Embryonic facial prominence (tissue), 1 donor: ENCODE measurements around the gene TGM1.

ENCODE experiments used
- DNase-seq: peaks from one replicate; pipeline ENCODE4 v3.0.0-alpha.2; 2016; ENCODE audit errors: extremely low spot score

The TGM1 gene

DNA sequence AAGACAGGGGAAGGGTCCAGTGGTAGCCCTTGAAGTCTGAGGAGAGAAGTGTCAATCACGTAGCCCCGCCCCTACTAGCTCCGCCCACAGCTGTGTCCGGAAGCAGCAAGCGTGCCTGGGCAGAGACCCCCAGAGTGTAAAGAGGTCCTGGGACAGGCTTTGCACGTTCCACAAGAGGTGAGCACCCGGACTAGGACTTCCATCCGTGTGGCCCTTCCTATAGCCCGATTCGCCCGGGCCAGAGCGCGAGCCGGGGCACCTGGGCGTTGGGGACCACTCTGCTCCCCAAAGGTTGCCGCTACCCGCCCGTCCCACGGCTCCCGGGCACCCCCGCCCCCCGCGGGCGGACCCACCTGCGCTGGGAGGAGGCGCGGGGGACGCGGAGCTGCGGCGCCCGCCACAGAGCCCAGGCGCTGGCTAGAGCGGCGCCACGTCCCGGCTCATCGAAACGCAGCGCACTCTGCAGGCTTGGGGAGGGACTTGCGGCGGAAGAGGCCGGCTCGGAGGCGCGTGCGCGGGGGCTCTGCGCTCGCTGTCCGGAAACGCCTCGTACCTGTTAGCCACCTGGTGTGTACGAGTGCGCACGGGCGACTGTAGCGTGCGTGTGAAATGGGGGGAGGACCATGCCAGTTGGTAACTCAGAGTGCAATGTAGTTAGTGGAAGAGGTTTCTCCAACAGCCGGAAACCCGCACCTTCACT lies 8.3 kb upstream of the TGM1 start, which contains the start of gene RABGGTA:
RABGGTA (minus strand) TSS at position 464 of the 700 bp plus-strand sequence. CDS start 482 bp downstream, outside the sequence.
- peak; percentile 84 for DNase-seq

GRCh38 chr14:24270537-24271133 lies 7.7 kb upstream of the TGM1 start:
- DNase-seq = no peak

GRCh38 chr14:24269910-24270536 lies 7.0 kb upstream of the TGM1 start:
- DNase-seq = no peak

DNA sequence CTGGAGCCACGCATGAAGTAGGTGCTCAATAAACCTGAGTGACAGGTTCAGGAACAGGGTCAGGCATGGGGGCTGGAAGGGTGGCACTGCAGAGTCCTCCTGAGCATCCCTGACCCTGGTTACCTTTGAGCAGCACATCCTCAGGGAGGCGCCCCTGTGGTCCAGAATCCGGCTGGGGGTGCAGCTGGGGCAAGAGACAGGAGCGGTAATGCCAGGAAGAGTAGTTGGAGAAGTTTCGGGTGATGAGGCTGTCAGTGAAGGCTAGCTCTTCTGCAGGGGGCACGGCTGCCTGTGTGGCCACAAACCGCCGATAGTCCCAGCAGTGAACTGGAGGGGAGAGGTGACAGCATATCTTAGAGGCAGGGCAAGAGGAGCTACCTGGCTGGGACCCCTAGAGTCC lies 6.4 kb upstream of the TGM1 start:
- DNase-seq = no peak

DNA sequence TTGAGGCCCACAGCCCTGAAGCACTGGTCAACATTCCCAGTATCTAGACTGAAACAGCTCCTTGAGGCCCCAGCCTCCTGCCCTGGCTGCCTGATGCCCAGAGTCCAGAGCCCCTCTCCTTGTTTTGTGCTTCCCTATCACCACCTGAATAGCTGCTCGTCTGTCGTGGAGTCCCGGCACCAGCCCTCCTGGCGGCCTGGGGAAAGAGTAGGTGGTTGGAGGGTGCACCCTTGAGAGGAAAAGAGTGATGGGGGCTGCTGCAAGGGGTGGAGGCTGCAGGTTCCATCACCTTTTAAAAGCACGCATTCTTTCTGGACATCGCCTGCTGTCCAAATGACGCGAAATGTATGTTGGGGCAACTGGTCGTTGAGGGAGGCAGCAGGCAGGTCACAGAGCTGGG lies 5.2 kb upstream of the TGM1 start:
- no peak for DNase-seq

GRCh38 chr14:24267516-24267915 lies 4.5 kb upstream of the TGM1 start:
- DNase-seq = no peak

DNA sequence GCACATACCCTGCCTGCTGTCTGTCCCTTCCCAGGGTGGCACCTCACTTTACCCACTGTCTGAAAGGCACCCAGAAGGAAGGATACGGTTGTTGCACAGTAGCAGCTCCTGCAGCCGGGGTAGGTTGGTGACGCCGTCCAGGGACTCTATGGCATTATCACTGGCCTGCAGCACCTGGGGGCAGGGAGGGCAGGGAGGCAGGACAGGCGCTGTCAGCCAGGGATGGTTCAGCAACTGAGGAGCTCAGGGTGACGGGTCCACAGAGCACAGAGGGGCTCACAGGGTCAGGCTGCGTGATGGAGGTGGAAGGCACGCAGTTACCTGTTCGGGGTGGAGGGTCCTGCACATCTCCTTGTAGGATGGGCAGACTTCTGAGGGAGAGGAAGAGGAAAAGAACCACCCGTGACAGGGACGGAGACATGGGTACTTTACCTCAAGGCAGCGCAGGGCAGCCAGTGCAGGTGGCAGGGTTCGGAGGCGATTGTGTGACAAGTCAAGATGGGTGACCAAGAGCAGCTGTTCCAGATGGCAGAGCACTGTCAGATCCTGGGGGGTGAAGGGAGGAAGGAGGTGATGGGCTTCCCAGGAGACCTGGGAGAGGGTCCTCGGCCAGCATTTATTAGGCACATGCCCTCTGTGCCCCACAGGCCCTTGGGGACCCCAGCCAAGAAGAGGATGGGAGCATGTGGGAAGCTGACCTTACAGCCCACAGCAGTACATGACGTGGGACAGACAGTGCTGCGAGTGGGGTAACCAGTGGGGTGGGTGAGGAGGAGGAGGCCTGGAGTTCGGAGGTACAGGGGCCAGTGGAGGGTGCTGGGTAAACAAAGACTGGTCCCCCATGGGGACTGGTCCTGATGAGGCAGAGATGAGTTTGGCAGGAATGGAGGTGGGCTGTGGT lies 3.6 kb upstream of the TGM1 start:
- no peak for DNase-seq

- no peak for DNase-seq
Observed at GRCh38 chr14:24264298-24264697, 1.3 kb upstream of the TGM1 start.

GRCh38 chr14:24263848-24264247 lies 871 bp upstream of the TGM1 start:
- DNase-seq = no peak

- DNase-seq = no peak
Observed at GRCh38 chr14:24261969-24262327, 1.0 kb downstream of the TGM1 start.

DNA sequence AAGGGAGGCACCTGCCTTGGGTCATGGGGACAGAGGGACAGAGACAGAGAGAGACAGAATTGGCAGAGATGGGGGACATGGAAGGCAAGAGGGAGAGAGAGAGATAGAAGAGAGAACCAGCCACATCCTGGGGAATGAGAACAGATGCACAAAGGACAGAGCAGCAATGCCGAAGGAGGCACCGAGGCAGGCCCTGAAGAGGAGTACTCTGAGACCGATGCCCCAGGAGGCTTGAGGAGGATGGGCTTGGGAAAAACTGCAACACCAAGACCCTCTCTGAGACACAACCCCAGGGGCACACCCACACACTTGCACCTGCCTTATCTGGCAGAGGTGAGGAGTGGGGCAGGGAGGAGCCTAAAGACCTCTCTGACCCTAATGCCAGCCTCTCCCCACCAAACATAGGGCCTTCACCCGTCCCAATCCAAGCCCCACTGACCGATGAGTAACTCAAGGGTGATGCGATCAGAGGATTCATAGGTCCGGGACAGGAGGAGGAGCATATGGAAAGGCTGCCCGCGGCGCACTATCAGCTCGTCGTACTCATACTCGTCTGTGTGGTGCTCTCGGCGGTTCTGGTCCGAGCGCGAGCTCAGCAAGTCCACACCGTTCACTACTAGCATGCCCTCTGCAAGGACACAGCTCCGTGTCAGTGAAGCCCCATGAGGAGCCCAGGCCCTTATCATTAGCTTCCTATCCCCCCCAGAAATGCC lies 1.6 kb downstream of the TGM1 start:
- no peak for DNase-seq

DNA sequence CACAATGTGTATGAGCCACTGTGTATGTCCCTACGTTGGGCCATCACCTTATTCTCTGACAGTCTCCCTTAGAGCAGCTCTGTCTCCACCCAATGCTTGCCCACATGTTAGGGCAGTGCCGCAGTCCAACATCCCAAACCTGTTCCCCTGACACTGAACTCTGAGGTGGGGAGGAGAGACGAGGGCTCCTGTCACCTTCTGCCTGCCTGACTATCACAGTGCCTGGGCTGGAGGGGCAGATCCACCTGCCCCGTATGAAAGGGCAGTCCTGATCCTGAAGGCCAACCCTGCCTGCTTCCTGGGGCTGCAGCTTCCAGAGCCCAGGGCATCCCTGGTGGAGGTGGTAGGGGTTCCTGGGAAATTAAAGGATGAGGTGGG lies 2.2 kb downstream of the TGM1 start:
- no peak for DNase-seq

DNA sequence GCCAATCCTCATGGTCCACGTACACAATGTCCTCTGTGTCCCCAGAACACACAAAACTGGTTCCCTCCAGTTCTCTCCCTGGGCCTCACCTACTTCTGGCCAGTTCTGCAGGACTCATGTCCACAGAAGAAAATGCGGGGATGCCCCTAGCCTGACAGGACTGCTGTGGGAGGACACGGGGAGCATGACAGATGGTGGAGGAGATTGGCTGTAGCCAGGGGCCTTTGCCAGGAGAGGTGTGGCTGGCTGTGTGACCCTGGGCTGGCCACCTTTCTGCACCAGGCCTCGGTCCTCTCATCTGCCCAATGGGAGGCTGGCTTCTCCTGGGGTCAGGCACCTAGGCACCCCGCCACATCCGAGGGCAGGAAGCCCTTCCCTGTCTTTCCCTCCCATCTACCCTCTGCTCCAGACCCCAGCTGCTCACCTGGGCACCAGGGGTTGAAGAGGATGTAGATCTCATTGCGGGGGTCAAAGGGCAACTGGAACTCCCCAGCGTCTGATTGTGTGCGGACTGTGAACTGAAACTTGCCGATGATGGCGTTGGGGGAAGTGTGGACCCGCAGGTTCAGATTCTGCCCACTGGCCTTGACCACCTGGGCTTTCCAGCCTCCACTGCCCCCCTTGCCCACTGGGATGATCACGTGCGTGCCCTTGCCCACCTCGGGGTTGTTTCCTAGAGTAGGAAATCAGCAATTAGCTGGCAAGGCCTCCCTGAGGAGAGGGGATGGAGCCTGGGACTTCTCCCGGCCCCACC lies 2.8 kb downstream of the TGM1 start:
- no peak for DNase-seq

DNA sequence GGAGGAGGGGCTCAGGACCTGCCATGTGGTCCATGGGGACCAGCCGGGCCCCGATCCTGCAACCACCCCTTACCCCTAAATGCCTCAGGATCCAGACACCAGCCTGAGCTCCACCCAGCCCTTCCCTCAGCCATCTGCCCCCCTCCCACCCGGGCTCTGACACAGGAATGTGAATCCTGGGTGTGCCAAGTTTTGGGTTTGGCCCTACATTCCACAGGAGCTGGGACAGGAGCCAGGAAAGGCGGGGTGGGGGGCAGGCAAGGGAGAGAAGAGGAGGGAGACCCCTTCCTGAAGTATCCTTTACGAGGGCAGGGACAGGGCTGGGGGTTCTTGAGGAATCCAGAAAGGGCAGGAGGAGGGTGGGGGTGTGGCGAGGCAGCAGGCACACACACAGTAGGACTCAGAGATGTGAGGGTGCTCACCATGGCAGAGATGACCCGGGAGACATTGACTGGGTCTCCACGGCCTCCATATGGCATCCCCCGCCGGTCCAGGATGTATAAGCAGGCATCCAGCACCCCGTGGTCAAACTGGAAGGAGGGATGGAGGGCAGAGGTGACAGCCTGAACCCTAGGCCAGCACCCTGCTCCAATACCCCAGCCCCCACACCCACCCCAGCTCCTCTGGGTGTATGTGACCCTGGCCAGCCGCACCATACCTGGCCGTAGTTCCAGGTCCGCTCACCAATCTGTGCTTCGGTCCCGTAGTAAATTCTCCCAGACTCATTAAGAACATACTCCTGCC lies 3.5 kb downstream of the TGM1 start:
- DNase-seq = peak; percentile 58

DNA sequence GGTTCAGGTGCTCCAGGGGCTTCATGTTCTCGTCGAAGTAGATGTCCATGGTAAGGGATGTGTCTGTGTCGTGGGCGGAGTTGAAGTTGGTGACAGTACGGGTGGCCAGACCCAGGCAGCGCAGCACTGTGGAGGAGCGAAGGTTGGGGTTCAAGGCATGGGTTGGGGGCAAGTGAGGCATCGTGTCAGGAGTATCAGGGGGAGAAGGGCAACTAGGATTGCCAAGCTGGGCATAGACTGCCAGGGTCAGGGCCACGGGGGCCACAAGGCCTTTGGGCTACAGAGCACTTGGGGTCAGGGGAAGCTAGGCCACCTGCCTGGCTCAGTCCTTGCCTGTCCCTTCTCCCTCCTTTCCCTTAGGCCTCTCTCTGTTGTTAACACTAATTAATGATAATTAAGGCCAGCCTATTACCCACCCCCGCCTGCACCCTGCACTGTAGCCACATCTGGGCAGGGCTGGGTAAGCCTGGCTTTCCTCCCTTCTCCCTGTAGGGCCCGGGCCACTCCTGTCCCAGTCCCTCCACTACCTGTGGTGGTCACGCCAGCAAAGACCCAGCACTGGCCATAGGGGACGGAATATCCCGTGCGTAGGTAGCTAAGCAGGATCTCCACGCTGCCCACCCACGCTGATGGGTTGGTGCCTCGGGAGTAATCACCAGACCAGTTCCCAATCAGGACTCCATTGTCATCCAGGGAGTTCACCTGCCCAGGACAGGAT lies 4.3 kb downstream of the TGM1 start:
- no peak for DNase-seq

GRCh38 chr14:24258119-24258518 lies 4.9 kb downstream of the TGM1 start:
- DNase-seq = no peak

GRCh38 chr14:24256960-24257359 lies 6.0 kb downstream of the TGM1 start:
- DNase-seq = no peak

DNA sequence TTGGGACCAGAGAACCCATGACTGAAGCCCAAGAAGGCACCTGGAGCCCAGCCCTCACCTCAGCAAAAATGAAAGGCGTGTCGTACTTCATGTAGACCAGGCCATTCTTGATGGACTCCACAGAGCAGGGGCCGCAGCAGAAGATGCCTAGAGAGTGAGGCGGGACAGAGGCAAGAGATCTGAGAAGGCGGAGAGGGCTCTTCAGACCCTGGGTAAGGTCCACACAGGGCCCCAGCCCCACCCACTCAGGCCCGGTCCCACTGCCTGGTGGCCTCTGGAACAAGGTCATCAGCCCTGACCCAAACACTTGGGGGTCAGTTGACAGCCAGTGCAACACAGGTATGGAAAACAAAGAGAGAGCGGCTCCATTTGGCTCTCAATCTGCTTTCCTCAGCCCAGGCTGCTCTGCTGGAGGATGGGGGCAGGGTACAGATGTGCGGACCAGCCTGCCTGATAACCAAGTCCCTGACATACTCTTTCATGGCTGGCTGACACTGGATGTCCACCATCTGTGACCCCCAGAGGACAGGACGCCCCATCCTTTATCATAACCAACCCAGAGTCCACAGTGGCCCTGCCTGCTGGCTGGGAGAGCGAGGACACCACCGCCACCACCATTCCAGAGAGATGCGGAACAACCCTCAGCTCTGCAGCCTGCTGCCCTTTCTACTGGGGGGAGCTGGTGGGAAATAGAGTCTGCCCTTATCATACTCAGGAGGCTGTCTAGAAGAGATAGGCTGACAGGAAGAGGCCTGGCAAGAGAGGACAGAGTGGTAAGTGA lies 6.9 kb downstream of the TGM1 start:
- no peak for DNase-seq

GRCh38 chr14:24255438-24255837 lies 7.5 kb downstream of the TGM1 start:
- no peak for DNase-seq
